Left kidney (tissue), 8 donors: Measurements from ENCODE around the gene NUBPL. TPM values are rescaled to one million over a fixed set of nuclear protein-coding genes. Genes with fewer than 3 reads are reported as not detected.
A peak's percentile ranks its signal among the peaks of the same experiment; 100 is the strongest.

Source experiments
- DNase-seq: peaks from one replicate; pipeline ENCODE4 v3.0.0-alpha.2; 2013
- long read RNA-seq, 8 donors: transcript quantifications; one replicate each; lab custom pipeline, GENCODE V29; 2026
- polyA plus RNA-seq: library from polyadenylated mRNA; unstranded; fragments of 120-200 nt; gene quantifications from one replicate; pipeline ENCODE4 v1.2.1, GENCODE V29; 2013; ENCODE audit not compliant: insufficient read length

Gene NUBPL, protein sequence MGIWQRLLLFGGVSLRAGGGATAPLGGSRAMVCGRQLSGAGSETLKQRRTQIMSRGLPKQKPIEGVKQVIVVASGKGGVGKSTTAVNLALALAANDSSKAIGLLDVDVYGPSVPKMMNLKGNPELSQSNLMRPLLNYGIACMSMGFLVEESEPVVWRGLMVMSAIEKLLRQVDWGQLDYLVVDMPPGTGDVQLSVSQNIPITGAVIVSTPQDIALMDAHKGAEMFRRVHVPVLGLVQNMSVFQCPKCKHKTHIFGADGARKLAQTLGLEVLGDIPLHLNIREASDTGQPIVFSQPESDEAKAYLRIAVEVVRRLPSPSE
- polyA plus RNA-seq = 17.9 TPM
- long read RNA-seq, donor 1, full-length matches to known transcripts = 6 of 6 reads
- long read RNA-seq, donor 1, partial matches to known transcripts = 0 of 6 reads
- long read RNA-seq, donor 1, other reads (novel, unspliced or antisense) = 0 of 6 reads
- long read RNA-seq, donor 2, full-length matches to known transcripts = 5 of 5 reads
- long read RNA-seq, donor 2, partial matches to known transcripts = 0 of 5 reads
- long read RNA-seq, donor 2, other reads (novel, unspliced or antisense) = 0 of 5 reads
- long read RNA-seq, donor 3, partial matches to known transcripts = 0 of 1 reads
- long read RNA-seq, donor 3, other reads (novel, unspliced or antisense) = 0 of 1 reads
- long read RNA-seq, donor 4 = 0 reads
- long read RNA-seq, donor 5, full-length matches to known transcripts = 9 of 9 reads
- long read RNA-seq, donor 5, partial matches to known transcripts = 0 of 9 reads
- long read RNA-seq, donor 5, other reads (novel, unspliced or antisense) = 0 of 9 reads
- long read RNA-seq, donor 6, full-length matches to known transcripts = 6 of 6 reads
- long read RNA-seq, donor 6, partial matches to known transcripts = 0 of 6 reads
- long read RNA-seq, donor 6, other reads (novel, unspliced or antisense) = 0 of 6 reads
- long read RNA-seq, donor 7, full-length matches to known transcripts = 8 of 8 reads
- long read RNA-seq, donor 7, partial matches to known transcripts = 0 of 8 reads
- long read RNA-seq, donor 7, other reads (novel, unspliced or antisense) = 0 of 8 reads
- long read RNA-seq, donor 8, full-length matches to known transcripts = 1 of 1 reads
- long read RNA-seq, donor 8, partial matches to known transcripts = 0 of 1 reads
- long read RNA-seq, donor 8, other reads (novel, unspliced or antisense) = 0 of 1 reads

DNA sequence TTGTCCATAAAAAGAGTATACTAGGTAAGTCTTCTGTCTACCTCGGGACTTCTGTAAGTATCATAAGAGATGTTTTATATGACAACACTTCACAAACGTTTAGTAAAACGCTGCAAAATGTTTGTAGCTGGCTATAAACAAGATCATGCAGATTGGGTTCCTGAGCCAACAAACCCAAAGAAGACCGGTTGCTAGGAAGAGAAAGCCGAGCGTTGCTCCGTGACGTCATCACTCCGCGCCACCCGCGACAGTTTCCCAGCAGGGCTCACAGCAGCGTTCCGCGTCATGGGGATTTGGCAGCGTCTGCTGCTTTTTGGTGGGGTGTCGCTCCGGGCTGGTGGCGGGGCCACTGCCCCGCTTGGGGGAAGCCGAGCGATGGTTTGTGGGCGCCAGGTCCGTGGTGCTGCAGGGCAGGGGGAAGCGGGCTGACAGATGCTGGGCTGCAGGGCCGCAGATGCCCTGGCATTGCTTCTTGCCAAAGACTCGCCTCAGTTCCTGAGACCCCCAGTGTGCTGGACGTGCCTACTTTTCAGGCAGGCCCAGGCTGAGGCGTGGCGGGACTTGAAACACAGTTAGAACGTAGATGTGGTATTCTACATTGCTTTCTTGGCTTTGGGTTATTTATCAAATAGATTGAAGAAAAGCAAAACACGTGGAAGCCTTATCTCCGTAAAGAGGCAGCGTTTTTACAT, at the start of gene NUBPL:
TSS of gene NUBPL (plus strand) at position 250 of the 692 bp plus-strand sequence. CDS start at position 286, 36 bp downstream.
- DNase-seq = peak; percentile 96

- DNase-seq = no peak
Observed at GRCh38 chr14:31527087-31527486, 34.1 kb upstream of the NUBPL start.

DNA sequence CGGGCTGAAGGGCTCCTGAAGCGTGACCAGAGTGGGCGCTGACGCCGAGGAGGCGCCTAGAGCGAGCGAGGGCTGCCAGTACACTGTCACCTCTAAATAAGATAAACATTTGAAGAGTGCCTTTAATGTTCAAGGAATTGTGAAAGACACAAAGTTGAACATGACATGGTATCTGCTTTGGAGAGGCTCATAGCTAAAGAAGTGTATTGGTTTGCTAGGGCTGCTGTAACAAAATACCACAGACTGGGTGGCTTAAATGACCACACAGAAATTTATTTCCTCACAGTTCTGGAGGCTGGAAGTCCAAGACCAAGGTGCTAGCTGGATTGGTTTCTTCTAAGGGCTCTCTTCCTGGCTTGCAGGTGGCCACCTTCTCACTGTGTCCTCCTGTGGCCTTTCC, 33.7 kb upstream of the NUBPL start:
- no peak for DNase-seq

DNA sequence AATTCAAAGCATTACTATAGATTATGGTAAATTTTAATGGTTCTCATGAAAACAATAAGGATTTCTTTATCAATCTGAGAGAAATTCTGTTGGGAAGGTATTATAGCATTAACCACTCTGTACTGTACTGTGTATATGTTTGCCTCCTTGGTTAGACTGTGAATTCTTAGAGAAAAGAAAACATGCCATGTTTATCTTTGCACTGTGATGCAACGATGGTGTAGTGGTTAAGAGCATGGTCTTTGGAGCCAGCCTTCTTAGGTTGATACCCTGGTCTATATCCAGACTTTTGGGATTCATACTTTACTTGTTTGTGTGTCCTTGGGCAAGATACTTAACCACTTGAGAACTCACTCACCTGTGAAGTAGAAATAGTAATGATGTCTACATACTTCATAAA, 32.2 kb upstream of the NUBPL start:
- no peak for DNase-seq

DNA sequence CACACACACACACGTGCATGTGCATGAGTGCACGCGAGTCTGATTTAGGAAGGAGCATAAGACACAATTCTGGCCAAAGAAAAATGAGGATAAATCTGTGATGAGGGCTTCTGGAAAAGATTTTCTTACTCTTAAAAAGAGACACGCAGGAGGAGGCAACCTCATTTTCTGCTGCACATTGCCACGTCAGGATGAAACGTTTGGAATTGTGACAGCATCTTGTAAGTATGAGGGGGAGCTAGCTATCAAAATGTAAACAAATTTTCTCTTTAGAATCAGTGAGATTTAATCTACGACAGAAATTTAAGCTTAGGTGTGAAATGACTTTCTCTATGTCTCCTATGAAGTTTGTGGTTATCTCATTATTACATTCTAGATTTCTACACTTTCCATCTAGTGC, 31.1 kb upstream of the NUBPL start:
- DNase-seq = no peak

DNA sequence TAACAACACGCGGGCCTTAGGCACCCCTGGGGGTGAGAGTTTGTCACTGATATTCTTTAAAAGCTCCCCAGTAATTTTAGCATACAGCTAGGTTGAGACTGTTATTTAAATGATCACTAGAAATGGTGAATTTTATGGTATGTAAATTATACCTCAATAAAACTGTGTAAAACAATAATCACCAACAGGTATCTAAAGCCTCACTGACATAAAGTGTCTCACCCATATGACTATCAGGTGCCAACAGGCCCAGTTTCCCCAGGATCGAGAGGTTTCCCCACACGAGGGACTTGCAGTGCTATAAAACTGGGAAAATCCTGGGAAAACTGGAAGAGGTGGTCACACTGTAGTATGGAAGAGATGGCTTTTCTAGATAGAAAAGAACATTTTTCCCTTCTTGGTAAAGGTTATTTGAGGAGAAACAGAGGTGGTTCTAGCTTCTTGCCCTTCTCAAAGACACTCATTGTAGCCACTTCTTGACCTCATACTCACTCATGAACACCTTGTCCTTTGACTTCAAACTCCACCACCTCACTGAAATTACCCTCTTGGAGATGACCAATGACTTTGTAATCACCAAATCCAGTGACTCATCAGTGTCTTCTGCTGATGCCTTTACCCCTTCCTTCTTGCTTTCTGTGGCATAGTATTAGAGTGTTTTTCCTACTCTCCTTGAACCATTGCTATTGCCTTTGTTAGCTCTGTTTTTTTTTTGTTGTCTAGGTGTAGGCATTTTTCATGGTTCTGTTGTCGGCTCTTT, 24.8 kb upstream of the NUBPL start:
- no peak for DNase-seq

DNA sequence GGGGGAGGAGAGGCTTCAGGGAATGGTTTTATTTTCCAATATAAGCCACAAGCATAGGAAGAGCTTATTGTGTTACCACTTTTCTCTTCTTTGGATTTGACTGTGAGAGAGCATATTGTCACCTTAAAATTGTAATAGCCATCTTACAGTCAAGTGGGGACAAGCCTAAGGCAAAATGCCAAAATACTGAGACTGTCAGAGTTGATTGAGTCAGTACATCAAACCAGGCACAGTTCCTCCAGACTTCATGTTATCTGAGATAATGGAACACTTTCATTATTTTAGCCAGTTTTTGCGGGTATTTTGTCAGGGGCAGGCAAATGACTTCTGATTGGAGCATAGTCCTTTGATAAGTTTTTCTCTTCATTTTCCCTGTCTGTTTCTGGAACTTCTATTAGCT, 19.5 kb upstream of the NUBPL start:
- DNase-seq = no peak

DNA sequence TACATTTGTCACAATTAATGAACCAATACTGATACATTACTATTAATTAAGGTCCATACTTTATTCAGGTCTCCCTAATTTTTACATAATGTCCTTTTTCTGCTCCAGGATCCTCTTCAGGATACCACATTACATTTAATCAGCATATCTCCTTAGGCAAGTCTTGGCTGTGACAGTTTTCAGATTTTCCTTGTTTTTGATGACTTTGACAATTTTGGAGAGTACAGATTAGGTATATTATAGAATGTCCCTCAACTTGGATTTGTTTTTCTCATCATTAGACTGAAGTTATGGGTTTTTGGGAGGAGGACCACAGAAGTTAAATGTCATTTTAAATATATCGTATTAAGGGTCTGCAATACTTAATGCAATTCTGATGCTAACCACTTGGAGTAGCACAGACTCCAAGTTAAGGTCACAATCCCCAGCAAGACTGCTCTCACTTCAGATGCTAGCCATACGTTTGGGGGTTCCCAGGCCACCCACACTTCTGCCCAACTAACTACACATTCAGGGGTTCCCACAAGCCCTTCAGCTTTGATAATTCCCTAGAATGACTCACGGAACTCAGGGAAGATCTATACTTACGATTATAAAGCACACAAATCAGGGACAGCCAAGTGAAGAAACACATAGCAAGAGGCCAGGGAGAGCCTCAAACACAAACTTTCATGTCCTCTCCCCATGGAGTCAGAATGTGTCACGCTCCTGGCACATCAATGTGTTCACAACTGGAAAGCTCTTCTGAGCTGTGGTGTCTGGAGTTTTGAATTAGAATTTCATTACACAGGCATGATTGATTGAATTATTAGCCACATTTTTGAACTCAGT, 17.0 kb upstream of the NUBPL start:
- no peak for DNase-seq

GRCh38 chr14:31544816-31545215, 16.4 kb upstream of the NUBPL start:
- no peak for DNase-seq

DNA sequence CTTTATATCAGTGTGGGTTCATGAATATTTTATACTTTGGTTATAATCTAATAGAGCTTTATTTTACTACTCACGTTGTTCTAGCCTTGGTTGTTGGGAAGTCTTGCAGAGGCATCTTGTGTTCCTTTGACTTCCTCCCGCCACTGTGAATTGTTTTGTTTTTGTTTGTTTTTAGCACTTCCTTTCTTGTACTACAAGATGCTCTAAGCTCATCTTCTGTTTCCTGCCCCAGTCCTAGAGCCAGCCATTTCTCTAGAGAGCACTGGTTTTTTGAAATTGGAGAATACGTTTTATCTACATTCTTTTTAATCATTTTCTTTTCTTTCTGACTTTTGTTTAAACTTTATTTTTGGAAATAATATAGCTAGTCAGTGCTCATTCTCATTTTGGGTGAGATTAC, 15.9 kb upstream of the NUBPL start:
- DNase-seq = peak; percentile 5

DNA sequence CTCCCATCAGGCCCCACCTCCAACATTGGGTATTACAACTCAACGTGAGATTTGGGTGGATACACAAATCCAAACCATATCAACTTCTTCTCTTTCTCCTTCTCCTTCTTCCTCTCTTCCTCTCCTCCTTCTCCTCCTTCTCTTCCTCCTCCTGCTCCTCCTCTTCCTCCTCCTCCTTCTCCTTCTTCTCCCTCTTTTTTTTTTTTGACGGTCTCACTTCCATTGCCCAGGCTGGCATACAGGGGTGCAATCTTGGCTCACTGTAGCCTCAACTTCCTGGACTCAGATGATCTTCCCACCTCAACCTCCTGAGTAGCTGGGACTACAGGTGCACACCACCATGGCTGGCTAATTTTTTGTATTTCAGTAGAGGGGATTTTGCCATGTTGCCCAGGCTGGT, 11.4 kb upstream of the NUBPL start:
- DNase-seq = no peak

- no peak for DNase-seq
Observed at GRCh38 chr14:31550589-31550988, 10.6 kb upstream of the NUBPL start.

GRCh38 chr14:31556191-31556590, 5.0 kb upstream of the NUBPL start:
- no peak for DNase-seq

DNA sequence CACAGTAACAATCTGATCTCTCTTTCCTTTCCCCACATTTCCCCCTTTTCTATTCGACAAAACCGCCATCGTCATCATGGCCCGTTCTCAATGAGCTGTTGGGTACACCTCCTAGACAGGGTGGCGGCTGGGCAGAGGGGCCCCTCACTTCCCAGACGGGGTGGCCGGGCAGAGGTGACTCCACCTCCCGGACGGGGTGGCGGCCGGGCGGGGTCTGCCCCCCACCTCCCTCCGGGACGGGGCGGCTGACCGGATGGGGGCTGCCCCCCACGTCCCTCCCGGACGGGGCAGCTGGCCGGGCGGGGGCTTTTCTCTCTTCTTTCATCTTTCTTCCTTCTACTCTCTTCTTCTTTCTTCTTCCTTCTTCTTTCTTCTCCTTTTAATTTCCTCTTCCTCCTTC, 1.3 kb upstream of the NUBPL start:
- no peak for DNase-seq

DNA sequence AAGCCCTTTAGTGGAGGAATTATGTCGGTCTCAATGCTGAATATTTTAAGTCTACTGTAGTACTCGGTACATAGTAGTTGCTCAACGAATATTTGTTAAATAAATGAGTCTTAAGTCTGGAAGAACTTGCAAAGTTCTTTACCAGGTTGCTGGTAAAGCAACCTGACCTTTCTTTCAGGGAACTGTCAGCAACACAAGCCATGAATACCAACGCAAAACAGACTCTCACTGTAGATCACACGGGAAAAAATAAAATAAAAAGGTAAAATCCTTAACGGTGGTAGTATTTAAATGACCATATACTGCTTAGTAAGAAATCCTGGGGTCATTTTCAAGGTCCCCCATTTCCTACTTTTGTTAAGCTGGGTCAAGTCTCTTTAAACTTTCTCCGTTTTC, 447 bp upstream of the NUBPL start:
- no peak for DNase-seq

- DNase-seq = no peak
Observed at GRCh38 chr14:31564194-31564593, 3.0 kb downstream of the NUBPL start.

DNA sequence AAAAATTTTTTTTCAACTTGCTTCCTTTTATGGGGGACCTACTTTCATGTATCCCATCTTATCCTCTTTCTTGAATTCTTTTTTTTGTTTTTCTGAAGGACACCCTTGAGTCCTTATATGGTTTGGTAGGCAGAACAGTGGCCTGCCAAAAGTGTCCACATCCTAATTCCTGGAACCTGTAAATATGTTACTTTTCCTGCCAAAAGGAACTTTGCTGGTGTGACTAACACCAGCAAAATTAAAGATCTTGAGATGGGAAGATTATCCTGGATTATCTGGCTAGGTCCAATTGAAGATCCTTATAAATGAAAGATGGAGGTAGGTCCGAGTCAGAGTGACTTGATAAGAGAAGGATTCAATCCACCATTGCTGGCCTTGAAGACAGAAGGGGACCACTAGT, 5.3 kb downstream of the NUBPL start:
- DNase-seq = no peak

DNA sequence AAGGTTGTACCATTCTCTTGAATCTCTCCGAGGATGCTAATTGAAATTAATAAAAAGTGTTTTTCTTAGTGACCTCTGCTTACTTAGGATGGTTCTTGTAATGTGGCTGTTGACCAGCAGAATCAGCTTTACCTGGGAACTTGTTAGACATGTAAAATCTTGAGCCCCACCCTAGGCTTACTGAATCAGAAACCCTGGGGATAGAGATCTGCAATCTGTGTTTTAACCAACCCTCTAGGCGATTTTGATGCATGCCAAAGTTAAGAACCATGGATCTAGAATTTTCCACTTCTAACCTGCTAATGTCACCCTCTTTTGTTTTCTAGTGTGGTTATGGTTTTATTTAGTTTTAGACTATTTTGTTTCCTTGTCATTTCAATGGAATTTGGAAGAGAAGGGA, 6.5 kb downstream of the NUBPL start:
- DNase-seq = no peak

- no peak for DNase-seq
Observed at GRCh38 chr14:31568161-31568560, 7.0 kb downstream of the NUBPL start.

- DNase-seq = no peak
Observed at GRCh38 chr14:31568671-31569070, 7.5 kb downstream of the NUBPL start.
